Upper lobe of left lung (tissue), 4 donors: ENCODE data around the gene TSSK3.

Source experiments
- POLR2A ChIP-seq, 4 donors: fragments of 450-650 bp; IDR thresholded peaks; one replicate each; pipeline ENCODE4 v1.5.1; 2016 to 2017; ENCODE audit warnings: antibody characterized with exemption in 4 of 4, mild to moderate bottlenecking in 2 of 4
- POLR2AphosphoS5 ChIP-seq, 2 donors: sonication (generic); formaldehyde crosslinking; IDR thresholded peaks; one replicate each; pipeline ENCODE4 v1.5.1; 2017; ENCODE audit warnings: antibody characterized with exemption in 2 of 2
- TF ChIP-seq, protein P1 (sequence below), 6 experiments: fragments of 450-650 bp in 4 of 6; fragments of 200-600 bp in 2 of 6; sonication (generic) in 2 of 6; IDR thresholded peaks; one replicate each; pipeline ENCODE4 v1.5.1; 2016 to 2019; ENCODE audit warnings: antibody characterized with exemption in 6 of 6

DNA sequence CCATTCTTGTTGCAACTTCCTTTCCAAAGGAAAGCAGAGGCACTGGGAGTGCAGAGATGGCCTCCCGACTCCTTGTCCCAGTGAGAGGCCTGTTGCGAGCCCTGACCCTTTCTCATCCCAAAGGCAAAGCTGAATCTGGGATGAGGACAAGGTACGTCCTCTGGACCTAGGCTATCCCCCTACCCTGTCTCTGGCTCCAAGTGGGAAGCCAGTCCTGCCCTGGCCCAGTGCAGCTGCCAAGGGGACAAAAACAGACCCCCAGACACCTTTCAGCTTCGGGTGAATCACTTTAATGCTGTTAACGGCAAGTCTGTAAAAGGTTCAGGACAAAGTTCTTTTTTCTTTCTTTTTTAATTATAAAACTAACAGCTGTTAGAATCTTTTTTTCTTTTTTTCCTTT lies 2.5 kb downstream of the TSSK3 start:
- TF ChIP-seq, protein P1, sequence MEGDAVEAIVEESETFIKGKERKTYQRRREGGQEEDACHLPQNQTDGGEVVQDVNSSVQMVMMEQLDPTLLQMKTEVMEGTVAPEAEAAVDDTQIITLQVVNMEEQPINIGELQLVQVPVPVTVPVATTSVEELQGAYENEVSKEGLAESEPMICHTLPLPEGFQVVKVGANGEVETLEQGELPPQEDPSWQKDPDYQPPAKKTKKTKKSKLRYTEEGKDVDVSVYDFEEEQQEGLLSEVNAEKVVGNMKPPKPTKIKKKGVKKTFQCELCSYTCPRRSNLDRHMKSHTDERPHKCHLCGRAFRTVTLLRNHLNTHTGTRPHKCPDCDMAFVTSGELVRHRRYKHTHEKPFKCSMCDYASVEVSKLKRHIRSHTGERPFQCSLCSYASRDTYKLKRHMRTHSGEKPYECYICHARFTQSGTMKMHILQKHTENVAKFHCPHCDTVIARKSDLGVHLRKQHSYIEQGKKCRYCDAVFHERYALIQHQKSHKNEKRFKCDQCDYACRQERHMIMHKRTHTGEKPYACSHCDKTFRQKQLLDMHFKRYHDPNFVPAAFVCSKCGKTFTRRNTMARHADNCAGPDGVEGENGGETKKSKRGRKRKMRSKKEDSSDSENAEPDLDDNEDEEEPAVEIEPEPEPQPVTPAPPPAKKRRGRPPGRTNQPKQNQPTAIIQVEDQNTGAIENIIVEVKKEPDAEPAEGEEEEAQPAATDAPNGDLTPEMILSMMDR (IDR thresholded peaks at IDR 0.05), result no peak
- TF ChIP-seq POLR2A (IDR thresholded peaks at IDR 0.05) (no peak), POLR2AphosphoS5 (IDR thresholded peaks at IDR 0.05) (no peak)
